GM19395 (cell line): Measurements from ENCODE around the gene GPATCH8.
"Not testable (repeated sequence)": the region's sequence is repeated elsewhere in the genome, so short reads cannot be mapped to it uniquely, and the experiment has no call there.

Experiments used
- ATAC-seq: cut with Tn5 transposase; IDR thresholded peaks from one replicate; pipeline ENCODE4 v1.9.1; 2021; ENCODE audit warnings: mild to moderate bottlenecking, moderate library complexity; ENCODE audit not compliant: unreplicated experiment

The GPATCH8 gene

DNA sequence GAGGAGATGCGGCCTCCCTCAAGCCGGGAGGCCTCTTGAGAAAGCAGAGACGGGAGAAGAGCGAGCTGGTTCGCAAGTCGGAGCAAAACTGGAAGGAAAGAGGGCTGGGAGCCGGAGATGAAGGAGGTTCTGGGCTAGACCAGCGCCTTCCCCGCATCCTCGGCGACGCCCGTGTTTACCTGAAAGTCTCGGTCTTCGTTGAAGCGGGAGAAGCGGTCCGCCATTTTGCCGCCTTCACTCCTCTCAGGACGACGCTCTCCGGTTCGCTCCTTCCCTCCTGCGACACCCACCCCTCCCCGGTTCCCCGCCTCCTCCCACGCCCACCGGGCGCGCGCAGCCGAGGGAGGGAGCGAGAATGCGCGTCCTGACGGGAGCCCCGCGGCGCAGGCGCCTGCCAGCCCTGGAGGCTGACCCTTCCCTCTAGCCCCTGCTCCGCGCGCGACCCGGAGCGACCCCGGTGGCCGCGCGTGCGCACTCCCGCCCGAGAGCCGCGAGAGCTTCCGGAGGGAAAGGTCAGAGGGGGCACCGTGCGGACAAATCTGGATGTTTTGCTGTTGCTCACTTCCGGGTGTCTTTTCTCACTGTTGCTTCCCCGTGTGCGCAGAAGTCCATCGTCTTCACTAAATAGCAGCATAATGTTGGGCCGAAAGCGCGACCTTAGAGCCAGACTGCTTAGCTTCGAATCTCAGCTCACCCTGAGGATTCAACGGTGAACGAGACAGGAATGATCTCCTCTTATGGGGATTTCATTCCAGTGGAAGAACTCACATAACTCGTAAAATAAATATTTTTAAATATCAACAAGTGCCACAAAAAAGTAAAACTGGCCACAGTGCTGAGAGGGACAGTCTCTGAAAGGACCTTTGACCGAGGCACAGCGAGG is at the start of gene GPATCH8:
GPATCH8 (minus strand) TSS at position 260 of the 883 bp plus-strand sequence; CDS start at position 224, 36 bp downstream.
- ATAC-seq: peak; percentile 83

DNA sequence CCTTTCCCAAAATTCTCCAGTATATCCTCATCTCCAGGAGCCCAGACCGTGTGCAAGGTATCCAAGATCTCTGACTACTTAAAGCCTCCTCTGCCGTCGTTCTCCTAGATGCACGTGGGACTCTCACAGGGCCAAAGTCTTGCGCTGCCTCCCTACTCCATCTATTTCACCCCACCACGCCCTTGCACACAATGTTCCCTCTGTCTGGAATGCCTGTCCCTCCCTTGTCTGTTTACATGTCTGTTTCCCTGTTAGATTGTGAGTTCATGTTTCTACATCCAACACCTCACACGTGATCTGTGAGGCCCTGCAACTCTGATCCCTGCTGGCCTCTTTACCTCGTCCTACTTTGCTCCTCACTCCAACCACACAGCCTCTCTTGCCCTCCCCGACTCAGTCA is 49.2 kb upstream of the GPATCH8 start:
- no peak for ATAC-seq

- ATAC-seq: no peak
Measured at GRCh38 chr17:44549686-44550085, 46.5 kb upstream of the GPATCH8 start.

- ATAC-seq: no peak
Measured at GRCh38 chr17:44548376-44549230, 45.4 kb upstream of the GPATCH8 start.

DNA sequence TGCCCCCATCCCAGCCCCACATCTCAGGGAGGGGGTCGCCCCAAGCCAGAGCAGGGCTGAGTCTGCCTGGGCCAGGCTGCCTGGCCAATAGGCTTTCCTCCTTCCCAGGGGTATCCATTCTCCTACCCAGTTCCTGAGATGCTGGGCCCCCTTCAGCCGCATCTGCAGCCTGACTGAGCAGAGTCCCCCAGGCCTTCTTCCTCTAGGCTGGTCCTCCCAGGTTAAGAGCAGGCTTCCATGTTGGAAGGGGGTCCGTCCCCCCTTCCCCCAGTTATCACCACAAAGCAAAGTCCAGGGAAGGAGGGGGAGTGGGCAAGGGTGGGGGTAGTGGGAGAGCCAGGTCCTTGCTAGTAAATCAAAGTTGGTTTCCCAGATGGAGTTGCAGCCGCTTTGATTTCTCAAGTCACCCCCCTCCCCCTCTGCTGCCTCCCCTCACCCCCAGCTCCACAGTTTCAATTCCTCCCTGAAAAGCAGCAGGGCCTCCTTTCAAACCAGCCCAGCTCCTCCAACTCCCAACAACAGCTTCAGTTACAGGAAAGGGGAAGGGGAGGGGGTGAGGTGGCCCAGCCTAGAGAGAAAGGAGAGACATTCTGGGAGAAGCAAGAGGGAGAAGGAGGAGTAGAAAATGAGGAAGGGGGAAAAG is 44.5 kb upstream of the GPATCH8 start:
- ATAC-seq: no peak

- no peak for ATAC-seq
Measured at GRCh38 chr17:44546671-44547606, 43.7 kb upstream of the GPATCH8 start.

GRCh38 chr17:44543905-44544523 is 40.8 kb upstream of the GPATCH8 start:
- no peak for ATAC-seq

DNA sequence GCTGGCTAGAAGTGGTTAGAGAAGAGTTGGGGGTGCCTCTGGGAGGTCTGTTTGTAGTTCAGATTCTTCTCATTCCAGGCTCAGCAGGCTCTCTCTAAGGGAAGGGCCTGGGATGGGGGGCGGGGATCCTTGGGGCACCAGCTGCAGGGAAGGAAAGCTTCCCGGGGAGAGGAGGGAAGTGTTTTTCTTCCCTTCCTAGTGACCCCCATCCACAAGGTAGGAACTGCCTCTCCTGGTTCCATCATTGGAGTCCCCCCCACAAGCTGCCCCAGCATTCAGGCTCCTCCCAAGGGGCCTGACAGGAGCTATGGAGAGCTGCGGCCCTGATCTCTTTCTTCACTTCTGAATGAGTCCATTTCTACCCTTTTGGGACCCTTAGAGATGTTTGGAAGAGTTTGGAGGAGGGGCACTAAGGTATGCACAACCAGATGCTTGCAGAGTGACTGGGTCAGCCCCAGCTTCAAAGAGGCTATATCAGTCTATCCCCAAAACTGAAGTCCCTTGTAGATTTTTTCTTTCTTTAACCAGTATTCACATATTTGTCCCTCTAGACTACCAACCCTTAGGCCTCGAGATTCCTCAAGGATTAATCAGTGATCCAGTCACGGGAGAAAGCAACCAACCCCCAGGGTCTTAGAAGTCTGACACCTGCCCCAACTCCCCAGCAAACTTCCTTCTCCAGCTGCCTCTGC is 40.2 kb upstream of the GPATCH8 start:
- no peak for ATAC-seq

DNA sequence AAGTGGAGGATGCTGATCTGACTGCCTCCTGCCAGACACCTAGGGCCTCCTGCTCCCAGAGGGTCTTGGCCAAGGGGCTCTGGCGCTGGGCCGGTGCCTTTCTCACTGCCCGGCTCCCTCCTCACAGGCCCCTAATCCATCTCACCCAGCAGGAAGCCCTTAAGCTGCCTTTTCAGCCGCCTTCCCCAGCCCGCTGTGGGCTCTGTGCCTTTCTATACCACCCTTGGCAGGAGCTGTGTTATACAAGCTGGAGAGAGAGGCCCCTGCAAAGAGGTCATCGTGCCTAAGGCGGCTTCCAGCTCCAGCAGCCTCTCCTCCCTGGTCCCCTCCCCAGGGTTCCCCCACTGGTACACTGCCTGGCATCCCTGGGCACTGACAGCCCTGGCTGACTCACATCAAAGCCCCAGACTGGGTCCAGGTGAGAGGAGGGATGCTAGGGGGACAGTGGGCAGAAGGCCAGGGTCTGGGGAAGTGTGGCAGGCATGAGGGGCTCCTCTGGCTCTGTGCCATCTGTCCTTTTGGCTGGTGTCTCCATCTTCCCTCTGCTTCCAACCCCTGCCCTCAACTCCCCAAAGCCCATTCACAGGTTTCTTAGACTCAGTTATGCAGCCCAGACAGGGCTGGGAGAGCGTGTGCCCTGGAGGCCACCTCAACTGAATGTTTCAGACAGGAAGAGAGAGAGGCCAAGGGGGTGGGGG is 38.8 kb upstream of the GPATCH8 start:
- no peak for ATAC-seq

- no peak for ATAC-seq
Measured at GRCh38 chr17:44540246-44541084, 37.3 kb upstream of the GPATCH8 start.

- ATAC-seq: no peak
Measured at GRCh38 chr17:44539673-44540072, 36.5 kb upstream of the GPATCH8 start.

GRCh38 chr17:44537922-44538321 is 34.7 kb upstream of the GPATCH8 start:
- not testable (repeated sequence) for ATAC-seq

DNA sequence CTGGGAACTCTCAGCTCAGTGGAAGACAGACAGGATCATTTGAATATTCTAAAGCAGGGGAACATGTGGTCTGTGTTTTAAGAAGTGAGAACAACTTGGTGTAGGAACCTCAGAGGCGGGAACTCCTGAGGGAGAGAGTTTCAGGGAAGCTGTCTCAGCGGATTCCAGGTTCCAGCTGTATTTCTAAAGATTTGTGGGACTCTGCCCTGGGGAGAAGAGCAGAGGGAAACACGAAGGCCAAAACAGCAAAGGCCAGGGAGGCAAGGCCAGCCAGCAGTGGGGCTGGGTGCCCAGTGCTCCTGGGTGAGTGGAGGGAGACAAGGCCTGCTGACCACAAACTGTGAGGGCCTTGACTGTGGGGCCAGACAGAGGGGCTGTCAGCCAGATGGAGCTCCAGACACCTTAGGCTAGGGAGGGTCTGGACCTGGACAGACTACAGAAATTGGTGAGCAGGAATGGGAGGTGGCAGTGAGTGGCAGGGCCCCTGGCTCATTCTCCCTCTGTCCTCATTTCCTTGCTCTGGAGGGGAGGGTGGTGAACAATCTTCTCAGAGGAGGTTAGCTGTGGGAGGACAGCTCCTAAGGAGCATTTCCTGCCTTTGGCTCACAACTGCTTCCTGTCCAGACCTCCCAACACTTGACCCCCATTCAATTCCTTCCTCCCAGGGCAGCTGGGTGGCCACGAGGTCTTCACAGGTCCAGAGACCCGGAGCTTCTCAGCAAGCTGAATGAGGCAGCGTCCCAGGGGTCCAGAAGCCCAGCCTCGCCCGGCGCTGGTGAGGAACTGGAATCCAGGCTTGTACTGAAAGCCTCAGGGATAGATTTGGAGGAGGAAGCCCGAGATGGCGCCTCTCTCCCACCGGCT is 33.1 kb upstream of the GPATCH8 start:
- no peak for ATAC-seq

- no peak for ATAC-seq
Measured at GRCh38 chr17:44533533-44534246, 30.5 kb upstream of the GPATCH8 start.

DNA sequence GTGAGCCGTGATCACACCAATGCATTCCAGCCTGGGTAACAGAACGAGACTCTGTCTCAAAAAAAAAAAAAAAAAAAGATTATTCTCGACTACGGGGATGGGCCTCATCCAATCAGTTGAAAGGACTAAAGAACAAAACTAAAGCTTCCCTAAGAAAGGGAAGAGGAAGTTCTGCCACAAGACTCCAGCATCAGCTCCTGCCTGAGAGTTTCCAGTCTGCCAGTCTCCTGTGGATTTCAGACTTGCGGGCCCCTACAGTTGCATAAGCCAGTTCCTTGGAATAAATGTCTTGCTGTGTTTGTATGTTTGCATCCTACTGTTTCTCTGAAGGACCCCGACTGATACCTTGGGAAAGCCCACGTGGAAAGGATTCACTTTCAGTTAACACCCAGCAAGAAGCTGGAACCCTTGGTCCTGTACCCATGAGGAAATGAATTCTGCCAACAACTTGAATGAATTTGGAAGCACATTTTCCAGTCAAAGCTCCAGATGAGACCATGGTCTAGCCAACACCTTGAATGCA is 27.8 kb upstream of the GPATCH8 start:
- ATAC-seq: no peak

DNA sequence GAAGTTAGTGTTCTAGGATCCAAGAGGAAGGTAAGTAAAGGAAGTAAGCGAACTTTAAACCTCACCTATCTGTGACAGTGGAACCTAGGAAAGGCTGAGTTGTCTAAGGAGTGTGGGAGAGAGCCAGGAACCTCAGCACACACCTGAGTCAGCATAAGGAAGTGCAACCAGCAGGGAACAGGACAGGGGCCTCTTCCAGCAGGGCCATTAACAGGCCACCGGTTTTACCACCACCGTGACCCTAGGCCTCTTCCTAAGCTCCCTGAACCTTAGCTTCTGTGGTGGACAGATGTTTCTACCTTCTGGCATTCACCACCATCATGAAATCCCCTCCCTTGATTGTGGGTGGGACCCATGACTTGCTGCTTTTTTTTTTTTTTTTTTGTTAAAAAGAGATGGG is 26.7 kb upstream of the GPATCH8 start:
- no peak for ATAC-seq
